Ishikawa (cell line): ENCODE measurements around the gene GALNT13.

Source experiments
- CEBPB ChIP-seq: IDR thresholded peaks from 2 replicates; pipeline ENCODE4 v1.6.1; 2012
- EP300 ChIP-seq: IDR thresholded peaks from 2 replicates; pipeline ENCODE4 v1.6.1; 2012; ENCODE audit warnings: borderline replicate concordance
- REST ChIP-seq: IDR thresholded peaks from 2 replicates; pipeline ENCODE4 v1.6.1; 2012; ENCODE audit warnings: low read depth, mild to moderate bottlenecking

- TF ChIP-seq CEBPB (no peak), REST (no peak), EP300 (no peak)
These were observed 464.5 kb downstream of the GALNT13 start for GRCh38 chr2:154336201-154336600.
